ENCODE data around the gene RERE. TPM values are rescaled to one million over a fixed set of nuclear protein-coding genes. Genes with fewer than 3 reads are reported as not detected.
A peak's percentile ranks its signal among the peaks of the same experiment; 100 is the strongest.
"Not testable (repeated sequence)": the region's sequence is repeated elsewhere in the genome, so short reads cannot be mapped to it uniquely, and the experiment has no call there.

Gene RERE
- total RNA-seq, 1 donor from 2014 or later = 124 TPM

GRCh38 chr1:8382051-8382505, 435.4 kb downstream of the RERE start:
- Histone ChIP-seq H3K4me3 (ENCODE audit: insufficient read depth, low read depth, low read length) (no peak overlapping the region), H2AFZ (ENCODE audit: low read depth, low read length) (no peak overlapping the region), H3K9ac (ENCODE audit: low read length) (no peak overlapping the region), H3K27ac (ENCODE audit: low read depth, low read length) (no peak overlapping the region), H3K9me3 (ENCODE audit: insufficient read depth, low read depth, low read length) (no peaks in the 10 kb centered on the region), H4K20me1 (ENCODE audit: insufficient read depth, low read length) (peaks cover 76% of the 10 kb centered on the region), H3K27me3 (ENCODE audit: insufficient read depth, low read length) (no peaks in the 10 kb centered on the region), H3K36me3 (ENCODE audit: insufficient read depth, low read length) (no peaks in the 10 kb centered on the region), H3K79me2 (ENCODE audit: insufficient read depth, low read length) (peaks cover 90% of the 10 kb centered on the region), H3K4me1 (ENCODE audit: insufficient read depth, low read length) (peaks cover 17% of the 10 kb centered on the region), H3K4me2 (ENCODE audit: low read length) (peak overlapping the region; percentile 38)
- Mint-ChIP-seq H3K4me1 (ENCODE audit: low read depth, unreplicated experiment) (peaks cover 48% of the 10 kb centered on the region), H3K4me3 (ENCODE audit: unreplicated experiment) (no peak overlapping the region), H3K27ac (ENCODE audit: unreplicated experiment) (no peak overlapping the region), H3K36me3 (ENCODE audit: low read depth, unreplicated experiment) (peaks cover 4% of the 10 kb centered on the region), H3K27me3 (ENCODE audit: low read depth, unreplicated experiment) (no peaks in the 10 kb centered on the region), H3K9me3 (ENCODE audit: unreplicated experiment) (no peaks in the 10 kb centered on the region)
- TF ChIP-seq, protein P1, sequence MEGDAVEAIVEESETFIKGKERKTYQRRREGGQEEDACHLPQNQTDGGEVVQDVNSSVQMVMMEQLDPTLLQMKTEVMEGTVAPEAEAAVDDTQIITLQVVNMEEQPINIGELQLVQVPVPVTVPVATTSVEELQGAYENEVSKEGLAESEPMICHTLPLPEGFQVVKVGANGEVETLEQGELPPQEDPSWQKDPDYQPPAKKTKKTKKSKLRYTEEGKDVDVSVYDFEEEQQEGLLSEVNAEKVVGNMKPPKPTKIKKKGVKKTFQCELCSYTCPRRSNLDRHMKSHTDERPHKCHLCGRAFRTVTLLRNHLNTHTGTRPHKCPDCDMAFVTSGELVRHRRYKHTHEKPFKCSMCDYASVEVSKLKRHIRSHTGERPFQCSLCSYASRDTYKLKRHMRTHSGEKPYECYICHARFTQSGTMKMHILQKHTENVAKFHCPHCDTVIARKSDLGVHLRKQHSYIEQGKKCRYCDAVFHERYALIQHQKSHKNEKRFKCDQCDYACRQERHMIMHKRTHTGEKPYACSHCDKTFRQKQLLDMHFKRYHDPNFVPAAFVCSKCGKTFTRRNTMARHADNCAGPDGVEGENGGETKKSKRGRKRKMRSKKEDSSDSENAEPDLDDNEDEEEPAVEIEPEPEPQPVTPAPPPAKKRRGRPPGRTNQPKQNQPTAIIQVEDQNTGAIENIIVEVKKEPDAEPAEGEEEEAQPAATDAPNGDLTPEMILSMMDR (IDR thresholded peaks at IDR 0.05; ENCODE audit: insufficient read depth, low read depth, low read length) = no peak
- no peak for TF ChIP-seq EZH2 (IDR thresholded peaks at IDR 0.05; ENCODE audit: insufficient read depth, low read length)
- peak; percentile 53 for DNase-seq (ENCODE audit: low read depth)
- FAIRE-seq = no peak

- FAIRE-seq (no peak), DNase-seq (ENCODE audit: low read depth) (no peak)
- Mint-ChIP-seq H3K4me3 (ENCODE audit: unreplicated experiment) (no peak overlapping the region), H3K36me3 (ENCODE audit: low read depth, unreplicated experiment) (peaks cover 4% of the 10 kb centered on the region), H3K9me3 (ENCODE audit: unreplicated experiment) (no peaks in the 10 kb centered on the region), H3K27ac (ENCODE audit: unreplicated experiment) (no peak overlapping the region), H3K4me1 (ENCODE audit: low read depth, unreplicated experiment) (peaks cover 48% of the 10 kb centered on the region), H3K27me3 (ENCODE audit: low read depth, unreplicated experiment) (no peaks in the 10 kb centered on the region)
- H2AFZ ChIP-seq (ENCODE audit: low read depth, low read length) = no peak overlapping the region
- H3K27ac ChIP-seq (ENCODE audit: low read depth, low read length) = no peak overlapping the region
- H3K9me3 ChIP-seq (ENCODE audit: insufficient read depth, low read depth, low read length) = no peaks in the 10 kb centered on the region
- no peaks in the 10 kb centered on the region for H3K36me3 ChIP-seq (ENCODE audit: insufficient read depth, low read length)
- peaks cover 88% of the 10 kb centered on the region for H3K79me2 ChIP-seq (ENCODE audit: insufficient read depth, low read length)
- no peak overlapping the region for H3K9ac ChIP-seq (ENCODE audit: low read length)
- peaks cover 78% of the 10 kb centered on the region for H4K20me1 ChIP-seq (ENCODE audit: insufficient read depth, low read length)
- no peak for TF ChIP-seq EZH2 (IDR thresholded peaks at IDR 0.05; ENCODE audit: insufficient read depth, low read length)
- TF ChIP-seq, protein P1 (IDR thresholded peaks at IDR 0.05; ENCODE audit: insufficient read depth, low read depth, low read length) = no peak
- no peaks in the 10 kb centered on the region for H3K27me3 ChIP-seq (ENCODE audit: insufficient read depth, low read length)
- no peak overlapping the region for H3K4me3 ChIP-seq (ENCODE audit: insufficient read depth, low read depth, low read length)
- peak overlapping the region; percentile 38 for H3K4me2 ChIP-seq (ENCODE audit: low read length)
- peaks cover 17% of the 10 kb centered on the region for H3K4me1 ChIP-seq (ENCODE audit: insufficient read depth, low read length)
These were observed 435.8 kb downstream of the RERE start for GRCh38 chr1:8381618-8382017.

- H3K27me3 Mint-ChIP-seq (ENCODE audit: low read depth, unreplicated experiment); H2AFZ ChIP-seq (ENCODE audit: low read depth, low read length); H3K9ac ChIP-seq (ENCODE audit: low read length); DNase-seq (ENCODE audit: low read depth); H3K4me3 Mint-ChIP-seq (ENCODE audit: unreplicated experiment); H3K27ac ChIP-seq (ENCODE audit: low read depth, low read length); H3K36me3 ChIP-seq (ENCODE audit: insufficient read depth, low read length); FAIRE-seq; H3K27me3 ChIP-seq (ENCODE audit: insufficient read depth, low read length); H3K36me3 Mint-ChIP-seq (ENCODE audit: low read depth, unreplicated experiment); H3K4me2 ChIP-seq (ENCODE audit: low read length); H3K27ac Mint-ChIP-seq (ENCODE audit: unreplicated experiment); H3K4me3 ChIP-seq (ENCODE audit: insufficient read depth, low read depth, low read length); H3K9me3 Mint-ChIP-seq (ENCODE audit: unreplicated experiment); H3K9me3 ChIP-seq (ENCODE audit: insufficient read depth, low read depth, low read length): not testable (repeated sequence)
- Histone ChIP-seq H3K79me2 (ENCODE audit: insufficient read depth, low read length) (peaks cover 89% of the 10 kb centered on the region), H3K4me1 (ENCODE audit: insufficient read depth, low read length) (peaks cover 17% of the 10 kb centered on the region), H4K20me1 (ENCODE audit: insufficient read depth, low read length) (peaks cover 82% of the 10 kb centered on the region)
- peaks cover 42% of the 10 kb centered on the region for H3K4me1 Mint-ChIP-seq (ENCODE audit: low read depth, unreplicated experiment)
These were observed 437.1 kb downstream of the RERE start for GRCh38 chr1:8380310-8380709.
